IMR-90 (cell line): Measurements from ENCODE around the gene MYO3B.

Experiments
- BHLHE40 ChIP-seq: fragments of 150-350 bp; IDR thresholded peaks from 2 replicates; pipeline ENCODE4 v1.6.1; 2016; ENCODE audit warnings: mild to moderate bottlenecking, low read depth, low read length
- CHD1 ChIP-seq: IDR thresholded peaks from 2 replicates; pipeline ENCODE4 v1.6.1; 2012; ENCODE audit warnings: low read depth, low read length, improper control_type of control experiment
- CTCF ChIP-seq: conservative IDR thresholded peaks from 2 replicates; pipeline ENCODE4 v1.5.1; 2012; ENCODE audit warnings: mild to moderate bottlenecking, low read depth, low read length, improper control_type of control experiment
- POLR2A ChIP-seq: IDR thresholded peaks from 2 replicates; pipeline ENCODE4 v1.6.1; 2012; ENCODE audit warnings: mild to moderate bottlenecking, low read depth, low read length
- RAD21 ChIP-seq: IDR thresholded peaks from 2 replicates; pipeline ENCODE4 v1.6.1; 2012; ENCODE audit warnings: low read length, improper control_type of control experiment
- RCOR1 ChIP-seq: IDR thresholded peaks from 2 replicates; pipeline ENCODE4 v1.6.1; 2012; ENCODE audit warnings: mild to moderate bottlenecking, low read length, improper control_type of control experiment; ENCODE audit not compliant: insufficient replicate concordance
- USF2 ChIP-seq: fragments of 150-350 bp; IDR thresholded peaks from 2 replicates; pipeline ENCODE4 v1.6.1; 2017; ENCODE audit warnings: mild to moderate bottlenecking, antibody characterized with exemption, low read length, low read depth

GRCh38 chr2:170271340-170271739, 93.4 kb downstream of the MYO3B start:
- TF ChIP-seq CTCF: no peak
- TF ChIP-seq POLR2A: no peak
- TF ChIP-seq BHLHE40: no peak
- TF ChIP-seq CHD1: no peak
- TF ChIP-seq USF2: no peak
- no peak for TF ChIP-seq RCOR1
- no peak for TF ChIP-seq RAD21
